Measurements from ENCODE around the gene WWOX. TPM values are rescaled to one million over a fixed set of nuclear protein-coding genes. Genes with fewer than 3 reads are reported as not detected.

Gene WWOX
- total and polyA plus RNA-seq, 2 of the 8 experiments (the other 6 are each of a cell fraction or from before 2014, with no cell fraction given), result 5.4 to 16.7 TPM

GRCh38 chr16:78663690-78664089 is 564.2 kb downstream of the WWOX start (continued):
- TF ChIP-seq CHD7 (IDR thresholded peaks at IDR 0.05; ENCODE audit: insufficient replicate concordance, low read length) (no peak), ZNF274 (IDR thresholded peaks at IDR 0.05; ENCODE audit: borderline replicate concordance, extremely low read depth, low read length) (no peak), TBP (IDR thresholded peaks at IDR 0.05; ENCODE audit: low read depth, low read length) (no peak), KDM5A (IDR thresholded peaks at IDR 0.05; ENCODE audit: low read length) (no peak), POLR2A (IDR thresholded peaks at IDR 0.05; ENCODE audit: control extremely low read depth in 1 of 2, low read depth in 2 of 2, low read length in 2 of 2) (no peak), NRF1 (IDR thresholded peaks at IDR 0.05; ENCODE audit: low read depth, low read length) (no peak), PHF8 (conservative IDR thresholded peaks at IDR 0.05; ENCODE audit: low read depth, low read length) (no peak), NANOG (IDR thresholded peaks at IDR 0.05; ENCODE audit: insufficient read depth, low read depth, low read length, poor library complexity, severe bottlenecking) (no peak), KDM4A (IDR thresholded peaks at IDR 0.05; ENCODE audit: low read depth, low read length, severe bottlenecking) (no peak), ATF3 (IDR thresholded peaks at IDR 0.05; ENCODE audit: insufficient read depth, low read depth, low read length) (no peak)

Measured in H1 (cell line).